HG03354 (cell line): ENCODE data around the gene SPRR2D.
"Not testable (repeated sequence)": the region's sequence is repeated elsewhere in the genome, so short reads cannot be mapped to it uniquely, and the experiment has no call there.

Source experiments
- ATAC-seq: cut with Tn5 transposase; IDR thresholded peaks from one replicate; pipeline ENCODE4 v1.9.1; 2021; ENCODE audit warnings: mild to moderate bottlenecking; ENCODE audit not compliant: unreplicated experiment, poor library complexity, severe bottlenecking

Gene SPRR2D

DNA sequence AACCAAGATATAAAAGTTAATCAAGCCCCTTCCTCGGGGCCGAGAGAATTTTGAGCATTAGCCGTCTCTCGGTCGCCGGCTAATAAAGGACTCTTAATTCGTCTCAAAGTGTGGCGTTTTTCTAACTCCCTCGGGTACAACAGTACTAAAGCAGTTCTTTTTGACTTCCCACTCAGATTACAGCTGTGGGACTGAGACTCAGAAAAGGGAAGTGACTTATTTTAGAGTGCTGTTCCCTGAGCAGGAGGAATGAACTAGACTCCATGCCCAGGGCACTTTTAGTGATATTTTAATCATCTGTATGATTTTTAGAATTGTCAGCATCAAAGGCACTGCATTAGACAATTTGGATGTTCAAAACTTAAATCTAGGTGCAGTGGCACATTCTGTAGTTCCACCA is 18.6 kb downstream of the SPRR2D start:
- ATAC-seq = not testable (repeated sequence)

DNA sequence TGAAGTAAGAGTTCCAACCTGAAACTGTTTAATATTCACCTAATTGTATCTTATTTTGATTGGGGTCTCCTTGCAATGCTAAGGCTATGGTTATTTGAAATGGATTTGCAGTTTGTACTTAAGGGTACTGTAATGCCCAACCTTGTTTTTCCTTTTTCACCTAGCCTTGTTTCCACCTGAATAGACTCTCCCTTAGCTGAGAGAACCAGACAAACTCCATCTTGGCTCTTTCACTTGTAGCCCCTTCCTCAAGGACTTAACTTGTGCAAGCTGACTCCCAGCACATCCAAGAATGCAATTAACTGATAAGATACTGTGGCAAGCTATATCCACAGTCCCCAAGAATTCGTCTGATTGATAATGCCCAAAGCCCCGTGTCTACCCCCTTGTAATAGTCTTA is 19.1 kb downstream of the SPRR2D start:
- ATAC-seq = not testable (repeated sequence)

DNA sequence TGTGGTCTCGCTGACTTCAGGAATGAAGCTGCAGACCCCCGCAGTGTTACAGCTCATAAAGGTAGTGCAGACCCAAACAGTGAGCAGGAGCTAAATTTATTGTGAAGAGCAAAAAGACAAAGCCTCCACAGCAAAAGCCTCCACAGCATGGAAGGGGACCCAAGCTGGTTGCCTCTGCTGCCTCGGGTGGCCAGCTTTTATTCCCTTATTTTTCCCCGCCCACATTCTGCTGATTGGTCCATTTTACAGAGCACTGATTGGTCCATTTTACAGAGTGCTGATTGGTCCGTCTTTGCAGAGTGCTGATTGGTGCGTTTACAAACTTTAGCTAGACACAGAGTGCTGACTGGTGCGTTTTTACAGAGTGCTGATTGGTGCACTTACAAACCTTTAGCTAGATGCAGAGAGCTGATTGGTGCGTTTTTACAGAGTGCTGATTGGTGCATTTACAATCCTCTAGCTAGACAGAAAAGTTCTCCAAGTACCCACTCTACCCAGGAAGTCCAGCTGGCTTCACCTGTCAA is 29.6 kb downstream of the SPRR2D start:
- ATAC-seq = not testable (repeated sequence)

DNA sequence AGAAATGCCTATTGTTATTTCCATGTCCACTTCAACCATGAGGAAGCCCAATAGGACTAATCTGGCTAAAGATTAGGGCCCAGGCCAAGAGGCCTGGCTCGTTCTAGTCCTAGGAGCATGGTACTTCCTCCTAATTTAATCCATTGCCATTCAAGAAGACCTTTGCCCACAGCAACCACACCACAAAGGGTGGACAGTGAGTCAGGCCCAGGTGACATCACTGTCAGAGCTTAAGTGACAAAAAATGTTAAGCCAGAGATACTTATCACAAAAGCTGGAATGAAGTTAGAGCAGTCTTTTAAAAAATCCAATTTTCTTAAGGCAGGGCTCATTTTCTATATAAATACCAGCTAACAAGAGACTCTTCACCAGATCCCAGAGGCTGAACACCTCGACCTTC is 39.5 kb downstream of the SPRR2D start, which contains the start of gene SPRR3:
Gene SPRR3, plus strand, starts transcription at position 368 of the 400 bp plus-strand sequence. CDS start 1,272 bp downstream, outside the sequence.
- ATAC-seq = no peak

DNA sequence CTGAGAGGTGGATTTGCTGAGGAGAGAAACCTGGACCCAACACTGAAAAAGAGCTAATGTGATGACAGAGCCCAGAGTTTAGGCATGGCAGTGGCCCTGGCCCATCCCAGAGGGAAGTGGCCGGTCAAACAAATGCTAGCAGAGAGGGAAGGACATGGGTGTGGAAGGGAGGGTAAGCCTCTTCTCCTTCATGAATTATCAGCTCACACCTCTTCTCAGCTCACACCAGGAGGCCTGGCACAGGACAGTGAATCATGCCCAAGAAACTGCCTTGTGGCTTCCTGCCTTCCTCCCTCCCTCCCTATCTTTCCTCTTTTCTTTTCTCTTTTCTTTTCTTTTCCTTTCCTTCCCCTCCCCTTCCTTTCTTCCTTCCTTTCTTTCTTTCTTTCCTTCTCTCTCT is 40.6 kb downstream of the SPRR2D start:
- no peak for ATAC-seq

DNA sequence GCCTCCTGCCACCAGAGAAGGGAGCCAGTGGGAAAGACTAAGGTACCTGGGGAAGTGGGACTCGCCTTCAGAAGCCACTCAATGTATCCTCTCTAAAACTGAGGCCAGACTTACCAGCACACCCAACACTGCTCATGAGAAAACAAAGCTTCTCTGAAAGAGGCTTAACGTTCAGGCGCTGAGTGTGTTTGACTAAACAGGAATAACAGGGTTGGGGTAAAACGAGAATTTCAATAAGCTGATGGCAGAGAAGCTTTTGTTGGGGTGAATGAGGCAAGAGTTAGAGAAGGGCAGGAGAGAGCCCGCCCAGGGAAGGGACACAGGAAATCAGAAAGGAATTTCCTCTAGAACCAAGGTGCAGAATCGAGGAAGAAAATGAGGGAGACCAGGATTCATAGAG is 41.1 kb downstream of the SPRR2D start:
- ATAC-seq = no peak

DNA sequence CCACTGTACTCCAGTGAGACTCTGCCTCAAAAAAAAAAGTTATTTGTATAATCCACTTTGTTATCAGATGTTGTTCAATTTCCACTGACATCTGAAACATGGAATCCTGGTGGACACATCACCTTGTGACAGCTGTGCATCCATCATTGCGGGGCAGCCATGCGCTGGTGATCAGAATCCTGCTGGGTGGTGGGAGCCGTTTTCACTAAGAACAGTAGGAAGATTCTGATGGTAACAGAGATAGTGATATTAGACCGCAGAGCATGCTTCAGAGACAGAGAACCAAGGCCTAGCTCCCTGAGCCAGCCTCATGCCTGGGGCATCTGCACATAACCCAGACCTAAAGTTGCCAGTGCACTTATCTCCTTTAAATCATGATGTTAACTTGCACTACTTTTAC is 42.4 kb downstream of the SPRR2D start:
- no peak for ATAC-seq

DNA sequence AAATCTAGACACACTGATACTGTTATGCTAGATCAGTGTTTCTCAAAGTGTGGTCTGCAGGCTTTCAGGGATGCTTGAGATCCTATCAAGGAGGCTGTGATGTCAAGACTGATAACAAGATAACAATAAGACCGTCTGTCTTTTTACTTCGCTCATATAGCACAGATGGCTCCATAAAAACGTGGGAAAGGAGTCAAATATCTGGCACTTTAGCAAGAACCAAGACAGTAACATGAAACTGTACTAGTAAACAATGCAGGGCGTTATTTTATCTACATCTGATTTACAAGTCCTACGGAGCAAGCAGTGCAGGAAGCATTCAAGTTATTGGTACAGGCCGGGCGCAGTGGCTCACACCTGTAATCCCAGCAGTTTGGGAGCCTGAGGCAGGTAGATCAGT is 43.0 kb downstream of the SPRR2D start:
- no peak for ATAC-seq

DNA sequence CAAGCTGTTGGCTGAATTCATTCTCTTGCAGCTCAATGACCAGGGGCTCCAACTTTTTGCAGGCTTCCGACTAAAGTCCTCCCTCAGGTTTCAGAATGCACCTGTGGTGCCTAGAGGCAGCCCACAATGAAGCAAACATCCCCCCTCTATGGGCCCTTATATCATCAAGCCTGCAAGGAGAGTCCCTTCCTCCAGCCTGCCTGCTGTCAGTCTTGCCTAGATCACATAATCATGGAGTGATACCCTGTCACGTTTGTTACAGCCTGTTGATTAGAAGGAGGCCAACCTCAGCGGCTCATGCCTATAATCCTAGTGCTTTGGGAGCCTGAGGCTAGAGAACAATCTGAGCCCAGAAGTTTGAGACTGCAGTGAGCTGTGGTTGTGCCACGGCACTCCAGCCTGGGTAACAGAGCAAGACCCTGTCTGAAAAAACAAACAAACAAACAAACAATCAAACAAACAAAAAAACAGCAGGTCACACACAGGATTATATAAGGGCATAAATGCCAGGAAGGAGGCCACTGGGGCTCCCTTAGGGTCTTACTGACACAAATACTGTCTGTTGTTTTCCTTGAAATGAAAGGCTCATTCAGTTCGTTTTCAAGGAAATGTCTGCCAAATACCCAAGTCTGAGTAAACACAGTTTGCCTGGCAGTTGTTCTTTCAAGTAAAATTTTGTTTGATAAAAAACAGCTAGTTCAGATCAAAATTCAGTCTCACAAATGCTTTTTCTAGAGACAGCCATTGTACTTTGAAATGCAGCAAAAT is 44.1 kb downstream of the SPRR2D start:
- no peak for ATAC-seq

DNA sequence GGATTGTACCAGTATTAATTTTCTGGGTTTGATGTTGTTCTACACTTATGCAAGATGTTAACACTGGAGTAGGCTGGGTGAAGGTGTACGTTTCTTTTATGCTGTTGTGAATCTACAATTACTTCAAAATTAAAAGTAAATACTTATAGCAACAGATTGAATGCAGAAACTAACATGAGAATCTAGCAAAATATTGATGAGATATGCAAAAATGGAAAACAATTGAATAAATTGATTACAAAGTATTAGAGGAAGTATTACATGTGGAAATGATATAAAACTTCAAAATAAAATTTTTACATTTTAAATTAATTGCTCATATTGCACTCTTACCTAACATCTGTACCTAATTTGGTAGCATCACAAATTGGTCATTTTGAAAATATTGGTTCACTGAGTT is 45.1 kb downstream of the SPRR2D start:
- ATAC-seq = no peak

DNA sequence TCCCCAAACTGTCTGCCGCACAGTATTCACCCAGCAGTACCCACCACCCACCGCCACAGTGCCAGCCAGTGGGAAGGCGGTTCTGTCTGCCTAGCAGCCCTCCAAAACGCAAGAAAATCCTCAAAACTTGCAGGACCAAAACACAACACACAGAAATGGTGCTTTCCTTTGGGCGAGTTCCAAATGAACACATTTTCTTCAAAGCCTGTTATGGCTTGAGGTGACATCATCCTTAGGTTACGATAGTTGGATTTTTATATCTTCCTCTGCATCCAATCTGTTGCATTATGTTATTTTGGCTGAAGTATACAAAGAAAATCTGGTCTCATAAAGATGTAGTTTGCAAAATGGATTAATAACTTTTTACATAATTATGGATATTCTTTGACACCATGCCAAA is 47.7 kb downstream of the SPRR2D start:
- ATAC-seq = no peak
